Breast epithelium (tissue), 3 donors: ENCODE measurements around the gene CEACAM8.
"Not testable (repeated sequence)": the region's sequence is repeated elsewhere in the genome, so short reads cannot be mapped to it uniquely, and the experiment has no call there.

Experiments
- CTCF ChIP-seq, 3 donors: fragments of 450-650 bp; IDR thresholded peaks; one replicate each; pipeline ENCODE4 v1.5.1; 2016 to 2017; ENCODE audit warnings: antibody characterized with exemption in 3 of 3, mild to moderate bottlenecking in 3 of 3, moderate library complexity in 3 of 3
- POLR2A ChIP-seq: fragments of 450-650 bp; IDR thresholded peaks from one replicate; pipeline ENCODE4 v1.6.1; 2016; ENCODE audit warnings: antibody characterized with exemption, mild to moderate bottlenecking, moderate library complexity

GRCh38 chr19:42639324-42640092 lies 44.8 kb upstream of the CEACAM8 start:
- TF ChIP-seq CTCF (IDR thresholded peaks at IDR 0.05); POLR2A: not testable (repeated sequence)
